Ureter (tissue), 1 donor: ENCODE results near the gene DSE. TPM values are rescaled to one million over a fixed set of nuclear protein-coding genes. Genes with fewer than 3 reads are reported as not detected.

Experiments used
- DNase-seq: peaks from one replicate; pipeline ENCODE4 v3.0.0-alpha.2; 2020; ENCODE audit warnings: low spot score
- total RNA-seq: library from RNA; stranded (reverse); gene quantifications from one replicate; pipeline ENCODE4 v1.2.4, GENCODE V29; 2023
- donor health status: DM: yes; HTN: yes; CAD: no.

The DSE gene
- total RNA-seq, 1 donor from 2014 or later, result 43.9 TPM

- no peak for DNase-seq
Measured at GRCh38 chr6:116446399-116446798, 75.7 kb downstream of the DSE start.

GRCh38 chr6:116447052-116447451 lies 76.3 kb downstream of the DSE start:
- no peak for DNase-seq

GRCh38 chr6:116447496-116448011 lies 76.8 kb downstream of the DSE start:
- no peak for DNase-seq

- no peak for DNase-seq
Measured at GRCh38 chr6:116449565-116449964, 78.8 kb downstream of the DSE start.

GRCh38 chr6:116450185-116450710 lies 79.5 kb downstream of the DSE start:
- no peak for DNase-seq

- DNase-seq, result no peak
Measured at GRCh38 chr6:116450769-116451740, 80.3 kb downstream of the DSE start.

- no peak for DNase-seq
Measured at GRCh38 chr6:116451916-116452315, 81.2 kb downstream of the DSE start.

GRCh38 chr6:116452531-116452930 lies 81.8 kb downstream of the DSE start:
- DNase-seq, result no peak

GRCh38 chr6:116456106-116456505 lies 85.4 kb downstream of the DSE start:
- DNase-seq, result no peak

- no peak for DNase-seq
Measured at GRCh38 chr6:116456927-116457326, 86.2 kb downstream of the DSE start.

- DNase-seq, result no peak
Measured at GRCh38 chr6:116458264-116458663, 87.5 kb downstream of the DSE start.

GRCh38 chr6:116459927-116460326 lies 89.2 kb downstream of the DSE start:
- no peak for DNase-seq

GRCh38 chr6:116461331-116461931 lies 90.7 kb downstream of the DSE start, which contains the start of gene CALHM6:
Gene CALHM6 (plus strand): TSS chr6:116461375. CDS start chr6:116461930, 555 bp downstream.
- no peak for DNase-seq

- DNase-seq, result peak; percentile 53
Measured at GRCh38 chr6:116461932-116462885, 91.5 kb downstream of the DSE start.

- DNase-seq, result no peak
Measured at GRCh38 chr6:116463301-116463700, 92.6 kb downstream of the DSE start.

- DNase-seq, result no peak
Measured at GRCh38 chr6:116465246-116465645, 94.5 kb downstream of the DSE start.

GRCh38 chr6:116467096-116467495 lies 96.3 kb downstream of the DSE start:
- DNase-seq, result no peak

- no peak for DNase-seq
Measured at GRCh38 chr6:116467514-116467913, 96.8 kb downstream of the DSE start.

- no peak for DNase-seq
Measured at GRCh38 chr6:116468293-116468692, 97.5 kb downstream of the DSE start.

GRCh38 chr6:116471531-116471930 lies 100.8 kb downstream of the DSE start:
- no peak for DNase-seq

GRCh38 chr6:116472706-116473105 lies 102.0 kb downstream of the DSE start:
- no peak for DNase-seq
